B cell (primary cell): ENCODE measurements around the gene SLC7A7. TPM values are rescaled to one million over a fixed set of nuclear protein-coding genes. Genes with fewer than 3 reads are reported as not detected.

Experiments
- ATAC-seq: fragments of 200-7000 bp; cut with Tn5 transposase; one replicate; pipeline ENCODE4 v1.10.0; 2021; ENCODE audit warnings: low read depth, mild to moderate bottlenecking, moderate number of reproducible peaks, moderate library complexity
- CTCF ChIA-PET: fragments of 350-600 bp; sonication (Branson Sonifier 250); formaldehyde crosslinking; loops from one replicate; lab custom pipeline; 2021; ENCODE audit warnings: antibody characterized with exemption, inconsistent platforms; lab: Charles Lee
- POLR2A ChIA-PET: fragments of 350-600 bp; sonication (Branson Sonifier 250); formaldehyde crosslinking; loops from one replicate; lab custom pipeline; 2021; ENCODE audit warnings: antibody characterized with exemption; lab: Charles Lee
- DNase-seq: peaks from one replicate; pipeline ENCODE4 v3.0.0; 2013
- H2AFZ ChIP-seq: 2 replicates; pipeline ENCODE4 v1.6.1; 2012; ENCODE audit warnings: mild to moderate bottlenecking, low read depth, low read length; ENCODE audit not compliant: insufficient read depth, poor library complexity, severe bottlenecking
- H3K27ac ChIP-seq, 2 donors: 1 replicate in 1 of 2; 2 replicates in 1 of 2; pipeline ENCODE4 v1.5.1; 2012 to 2013; ENCODE audit warnings: low read length in 2 of 2, mild to moderate bottlenecking in 2 of 2, moderate library complexity in 1 of 2
- H3K27me3 ChIP-seq, 4 experiments: fragments of 200-600 bp in 1 of 4; sonication (generic) in 1 of 4; replicated peaks in 1 of 4; 1 replicate in 2 of 4; 2 replicates in 2 of 4; pipeline versions ENCODE4 v1.6.1 to v1.7.0; 2013 to 2016; ENCODE audit warnings: low read length in 3 of 4, mild to moderate bottlenecking in 2 of 4, mixed read lengths in 1 of 4, moderate library complexity in 1 of 4; ENCODE audit not compliant: insufficient read depth in 4 of 4, control insufficient read depth in 3 of 4; ENCODE audit errors: control extremely low read depth in 1 of 4
- H3K36me3 ChIP-seq, 2 experiments: replicated peaks in 1 of 2; 1 replicate in 1 of 2; 2 replicates in 1 of 2; pipeline versions ENCODE4 v1.6.1 to v1.7.1; 2013; ENCODE audit warnings: low read length in 1 of 2; ENCODE audit not compliant: insufficient read depth in 2 of 2, control insufficient read depth in 1 of 2; ENCODE audit errors: control extremely low read depth in 1 of 2, extremely low read depth in 1 of 2
- H3K4me1 ChIP-seq, 2 donors: fragments of 200-600 bp in 1 of 2; sonication (generic) in 1 of 2; 1 replicate in 1 of 2; 2 replicates in 1 of 2; pipeline versions ENCODE4 v1.5.1 to v1.6.1; 2013 to 2017; ENCODE audit warnings: low read length in 2 of 2; ENCODE audit not compliant: control insufficient read depth in 2 of 2, insufficient read depth in 2 of 2
- H3K4me2 ChIP-seq: replicated peaks from 2 replicates; pipeline ENCODE3; 2012; ENCODE audit warnings: mild to moderate bottlenecking, low read depth, low read length; ENCODE audit not compliant: poor library complexity, severe bottlenecking
- H3K4me3 ChIP-seq, 5 experiments: fragments of 200-600 bp in 1 of 5; sonication (generic) in 1 of 5; 1 replicate in 3 of 5; 2 replicates in 2 of 5; pipeline versions ENCODE4 v1.5.1 to v1.7.0; 2011 to 2016; ENCODE audit warnings: low read length in 4 of 5, mild to moderate bottlenecking in 4 of 5, low read depth in 2 of 5, control low read depth in 1 of 5, moderate library complexity in 1 of 5; ENCODE audit not compliant: insufficient read depth in 1 of 5; ENCODE audit errors: control extremely low read depth in 1 of 5, extremely low read depth in 1 of 5
- H3K79me2 ChIP-seq: fragments of 200-600 bp; sonication (generic); one replicate; pipeline ENCODE4 v1.6.0; 2016; ENCODE audit warnings: low read length; ENCODE audit not compliant: control insufficient read depth, insufficient read depth
- H3K9ac ChIP-seq: fragments of 200-600 bp; sonication (generic); 2 replicates; pipeline ENCODE4 v1.6.1; 2017; ENCODE audit warnings: mild to moderate bottlenecking, low read length, moderate library complexity
- H3K9me3 ChIP-seq, 3 donors: one replicate each; pipeline versions ENCODE4 v1.6.1 to v1.7.1; 2013; ENCODE audit warnings: low read length in 2 of 3; ENCODE audit not compliant: control insufficient read depth in 2 of 3, insufficient read depth in 1 of 3; ENCODE audit errors: control extremely low read depth in 1 of 3
- H4K20me1 ChIP-seq: 2 replicates; pipeline ENCODE4 v1.6.0; 2012; ENCODE audit warnings: mild to moderate bottlenecking, low read length; ENCODE audit not compliant: insufficient read depth, control insufficient read depth, poor library complexity, severe bottlenecking
- H3K27ac Mint-ChIP-seq: one replicate; pipeline ENCODE4 v1.8.0; 2021; ENCODE audit warnings: mixed read lengths
- H3K27me3 Mint-ChIP-seq: one replicate; pipeline ENCODE4 v1.8.0; 2021; ENCODE audit warnings: mixed read lengths
- H3K4me1 Mint-ChIP-seq: one replicate; pipeline ENCODE4 v1.8.0; 2021; ENCODE audit warnings: mixed read lengths
- H3K4me3 Mint-ChIP-seq: one replicate; pipeline ENCODE4 v1.8.0; 2021; ENCODE audit warnings: mixed read lengths
- H3K9me3 Mint-ChIP-seq: one replicate; pipeline ENCODE4 v1.8.0; 2022; ENCODE audit warnings: mixed read lengths; ENCODE audit not compliant: insufficient read depth
- EZH2 ChIP-seq: IDR thresholded peaks from 2 replicates; pipeline ENCODE4 v1.6.1; 2012; ENCODE audit warnings: borderline replicate concordance, low read depth, mild to moderate bottlenecking, moderate library complexity, low read length; ENCODE audit not compliant: insufficient read depth, poor library complexity, severe bottlenecking
- WGBS: methylation state at CpG from one replicate; pipeline ENCODE4 v1.1.5; 2013; ENCODE audit warnings: missing lambda C conversion rate; ENCODE audit not compliant: insufficient coverage; 5-methylcytosine and 5-hydroxymethylcytosine counted together
- intact Hi-C: fragments of 100-400 bp; cut with micrococcal nuclease; formaldehyde crosslinking; loops from one replicate; pipeline ENCODE4 v1.10.0; 2022
- polyA plus RNA-seq: library from polyadenylated mRNA; depleted of rRNA; stranded (reverse); fragments of >200 nt; gene quantifications from 2 replicates; pipeline ENCODE4 v1.2.3, GENCODE V29; 2012
- total RNA-seq, 2 donors: library from RNA; stranded (reverse); fragments of 120-200 nt in 1 of 2; gene quantifications; 1 replicate in 1 of 2; 2 replicates in 1 of 2; pipeline versions ENCODE4 v1.2.3 to v1.2.4, GENCODE V29; 2013 to 2022
- TF ChIP-seq, protein P1 (sequence below): fragments of 200-600 bp; IDR thresholded peaks from one replicate; pipeline ENCODE4 v1.8.0; 2022; ENCODE audit warnings: antibody characterized with exemption, mild to moderate bottlenecking

The SLC7A7 gene
- total and polyA plus RNA-seq, 2 donors (not counting 1 experiment from before 2014, with no cell fraction given): 33.4 to 50.0 TPM

- no peaks in the 10 kb centered on the region for H3K36me3 ChIP-seq
- H3K9ac ChIP-seq: no peak overlapping the region
These were observed 30.8 kb upstream of the SLC7A7 start for GRCh38 chr14:22845821-22846625.

GRCh38 chr14:22845103-22845394, 29.8 kb upstream of the SLC7A7 start:
- H3K4me3 Mint-ChIP-seq: no peak overlapping the region
- H3K4me2 ChIP-seq: no peak overlapping the region
- DNase-seq: no peak
- no peaks in the 10 kb centered on the region for H3K79me2 ChIP-seq
- H3K4me3 ChIP-seq: no peak overlapping the region
- no peak overlapping the region for H3K9ac ChIP-seq
- no peaks in the 10 kb centered on the region for H3K9me3 Mint-ChIP-seq
- POLR2A ChIA-PET: interaction anchor here (0.6 kb wide), 1 partner anchor 55 kb away, joined by 12 read pairs; no protein-coding TSS in a partner anchor
- H3K9me3 ChIP-seq: no peaks in the 10 kb centered on the region
- no peaks in the 10 kb centered on the region for H4K20me1 ChIP-seq
- peaks cover 0 to 19% (median 0%) of the 10 kb centered on the region in 4 experiments for H3K27me3 ChIP-seq
- no peak overlapping the region for H2AFZ ChIP-seq
- H3K36me3 ChIP-seq: no peaks in the 10 kb centered on the region
- H3K27ac ChIP-seq: no peak overlapping the region
- H3K27ac Mint-ChIP-seq: no peak overlapping the region
- CTCF ChIA-PET: interaction anchor here (1.2 kb wide), 1 partner anchor 8 kb away, joined by 3 read pairs; no protein-coding TSS in a partner anchor
- peaks cover 10% of the 10 kb centered on the region for H3K27me3 Mint-ChIP-seq
- intact Hi-C loops: no loop called here
- no peaks in the 10 kb centered on the region for H3K4me1 Mint-ChIP-seq
- no peaks in the 10 kb centered on the region for H3K4me1 ChIP-seq
- WGBS: 100% methylated on average over 5 of the region's 9 CpGs
- TF ChIP-seq, protein P1, sequence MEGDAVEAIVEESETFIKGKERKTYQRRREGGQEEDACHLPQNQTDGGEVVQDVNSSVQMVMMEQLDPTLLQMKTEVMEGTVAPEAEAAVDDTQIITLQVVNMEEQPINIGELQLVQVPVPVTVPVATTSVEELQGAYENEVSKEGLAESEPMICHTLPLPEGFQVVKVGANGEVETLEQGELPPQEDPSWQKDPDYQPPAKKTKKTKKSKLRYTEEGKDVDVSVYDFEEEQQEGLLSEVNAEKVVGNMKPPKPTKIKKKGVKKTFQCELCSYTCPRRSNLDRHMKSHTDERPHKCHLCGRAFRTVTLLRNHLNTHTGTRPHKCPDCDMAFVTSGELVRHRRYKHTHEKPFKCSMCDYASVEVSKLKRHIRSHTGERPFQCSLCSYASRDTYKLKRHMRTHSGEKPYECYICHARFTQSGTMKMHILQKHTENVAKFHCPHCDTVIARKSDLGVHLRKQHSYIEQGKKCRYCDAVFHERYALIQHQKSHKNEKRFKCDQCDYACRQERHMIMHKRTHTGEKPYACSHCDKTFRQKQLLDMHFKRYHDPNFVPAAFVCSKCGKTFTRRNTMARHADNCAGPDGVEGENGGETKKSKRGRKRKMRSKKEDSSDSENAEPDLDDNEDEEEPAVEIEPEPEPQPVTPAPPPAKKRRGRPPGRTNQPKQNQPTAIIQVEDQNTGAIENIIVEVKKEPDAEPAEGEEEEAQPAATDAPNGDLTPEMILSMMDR: no peak
- no peak for TF ChIP-seq EZH2
- no peak for ATAC-seq

More at GRCh38 chr14:22845821-22846625, 30.8 kb upstream of the SLC7A7 start:
- ATAC-seq (no peak), DNase-seq (no peak)
- no peak overlapping the region for H3K27ac ChIP-seq
- TF ChIP-seq, protein P1: no peak
- TF ChIP-seq EZH2: no peak
- Mint-ChIP-seq H3K9me3 (no peaks in the 10 kb centered on the region), H3K27ac (no peak overlapping the region), H3K27me3 (peaks cover 10% of the 10 kb centered on the region), H3K4me1 (no peaks in the 10 kb centered on the region), H3K4me3 (no peak overlapping the region)
- H3K4me2 ChIP-seq: no peak overlapping the region
- ChIA-PET POLR2A (no interaction called here), CTCF (no interaction called here)
- no peak overlapping the region for H3K4me3 ChIP-seq
- no peaks in the 10 kb centered on the region for H3K4me1 ChIP-seq
- H2AFZ ChIP-seq: no peak overlapping the region
- intact Hi-C loops: no loop called here
- WGBS: 93% methylated on average over 14 of the region's 26 CpGs
- H3K27me3 ChIP-seq: peaks cover 0 to 19% (median 0%) of the 10 kb centered on the region in 4 experiments
- no peaks in the 10 kb centered on the region for H4K20me1 ChIP-seq
- H3K9me3 ChIP-seq: no peaks in the 10 kb centered on the region
- no peaks in the 10 kb centered on the region for H3K79me2 ChIP-seq
